Endothelial cell of umbilical vein (primary cell): ENCODE data around the gene HRH3. TPM values are rescaled to one million over a fixed set of nuclear protein-coding genes. Genes with fewer than 3 reads are reported as not detected.

Experiments used
- BruUV-seq: library from RNA; stranded (reverse); fragments of 400-500 nt; replicated peaks from 2 replicates; lab custom pipeline; 2021; lab: Mats Ljungman, UMichigan
- CTCF ChIA-PET: fragments of 300-600, 350-600 bp; sonication (Branson Sonifier 250); formaldehyde crosslinking; loops from one replicate; lab custom pipeline; 2021; ENCODE audit warnings: antibody characterized with exemption, inconsistent platforms; lab: Charles Lee
- POLR2A ChIA-PET: fragments of 300-600, 350-600 bp; sonication (Branson Sonifier 250); formaldehyde crosslinking; loops from one replicate; lab custom pipeline; 2021; ENCODE audit warnings: antibody characterized with exemption, inconsistent platforms; lab: Charles Lee
- DNase-seq: peaks from one replicate; pipeline ENCODE4 v3.0.0-alpha.2; 2011; ENCODE audit warnings: low read depth, low spot score
- FAIRE-seq: peaks from 2 replicates; lab custom pipeline; 2011; peaks lifted over from hg19 to GRCh38; lab: Jason Lieb, UNC
- H2AFZ ChIP-seq: 2 replicates; pipeline ENCODE4 v1.6.0; 2012; ENCODE audit warnings: low read depth, low read length, control low read depth, inconsistent platforms
- H3K27ac ChIP-seq: 2 replicates; pipeline ENCODE4 v1.5.1; 2011; ENCODE audit warnings: low read depth, mild to moderate bottlenecking, control low read depth, low read length, moderate library complexity; ENCODE audit not compliant: insufficient read depth
- H3K27me3 ChIP-seq, 2 experiments: 2 replicates each; pipeline versions ENCODE4 v1.6.0 to v1.6.1; 2011; ENCODE audit warnings: low read length in 2 of 2, mixed read lengths in 1 of 2; ENCODE audit not compliant: control insufficient read depth in 2 of 2, insufficient read depth in 2 of 2
- H3K36me3 ChIP-seq, 2 experiments: 2 replicates in 1 of 2; 3 replicates in 1 of 2; pipeline ENCODE4 v1.5.1; 2011; ENCODE audit warnings: low read length in 2 of 2, mild to moderate bottlenecking in 1 of 2, moderate library complexity in 1 of 2; ENCODE audit not compliant: control insufficient read depth in 2 of 2, insufficient read depth in 2 of 2; ENCODE audit errors: extremely low read depth in 1 of 2
- H3K4me1 ChIP-seq: 3 replicates; pipeline ENCODE4 v1.5.1; 2011; ENCODE audit warnings: mild to moderate bottlenecking, low read length; ENCODE audit not compliant: control insufficient read depth, insufficient read depth; ENCODE audit errors: extremely low read depth
- H3K4me2 ChIP-seq: 2 replicates; pipeline ENCODE4 v1.6.1; 2011; ENCODE audit warnings: low read length, control low read depth, mixed read lengths; ENCODE audit not compliant: insufficient read depth
- H3K4me3 ChIP-seq, 3 experiments: fragments of 200-600 bp in 1 of 3; sonication (generic), shearing (Covaris generic) in 1 of 3; replicated peaks in 1 of 3; 2 replicates each; pipeline ENCODE4 v1.5.1; 2011 to 2016; ENCODE audit warnings: control low read depth in 3 of 3, low read length in 3 of 3, mild to moderate bottlenecking in 2 of 3, inconsistent platforms in 1 of 3, low read depth in 1 of 3, moderate library complexity in 1 of 3; ENCODE audit not compliant: insufficient read depth in 1 of 3
- H3K79me2 ChIP-seq: 2 replicates; pipeline ENCODE4 v1.6.0; 2012; ENCODE audit warnings: low read length, inconsistent platforms; ENCODE audit not compliant: control insufficient read depth, insufficient read depth
- H3K9ac ChIP-seq: replicated peaks from 2 replicates; pipeline ENCODE3; 2011; ENCODE audit warnings: low read length, control low read depth; ENCODE audit not compliant: insufficient read depth; ENCODE audit errors: extremely low read depth
- H3K9me1 ChIP-seq: replicated peaks from 3 replicates; pipeline ENCODE4 v1.6.0; 2011; ENCODE audit warnings: mild to moderate bottlenecking, low read length; ENCODE audit not compliant: control insufficient read depth, insufficient read depth; ENCODE audit errors: extremely low read depth
- H3K9me3 ChIP-seq: replicated peaks from 2 replicates; pipeline ENCODE4 v1.5.1; 2012; ENCODE audit warnings: low read length, inconsistent platforms; ENCODE audit not compliant: control insufficient read depth, insufficient read depth
- H4K20me1 ChIP-seq: replicated peaks from 2 replicates; pipeline ENCODE3; 2011; ENCODE audit warnings: mild to moderate bottlenecking, low read length; ENCODE audit not compliant: control insufficient read depth, insufficient read depth; ENCODE audit errors: extremely low read depth
- EZH2 ChIP-seq: IDR thresholded peaks from 2 replicates; pipeline ENCODE4 v1.6.1; 2012; ENCODE audit warnings: borderline replicate concordance, low read depth, mild to moderate bottlenecking, moderate library complexity, low read length, inconsistent platforms; ENCODE audit not compliant: severe bottlenecking
- FOS ChIP-seq: IDR thresholded peaks from 2 replicates; pipeline ENCODE4 v1.6.1; 2011; ENCODE audit warnings: mild to moderate bottlenecking, low read length, moderate library complexity, borderline replicate concordance; ENCODE audit not compliant: insufficient read depth
- GATA2 ChIP-seq: IDR thresholded peaks from 2 replicates; pipeline ENCODE4 v1.7.0; 2011; ENCODE audit warnings: low read depth, mild to moderate bottlenecking, moderate library complexity, mixed read lengths, low read length; ENCODE audit not compliant: insufficient read length, insufficient read depth
- MYC ChIP-seq: IDR thresholded peaks from one replicate; pipeline ENCODE4 v1.6.1; 2011; ENCODE audit warnings: mild to moderate bottlenecking, low read depth, low read length
- POLR2A ChIP-seq: IDR thresholded peaks from 2 replicates; pipeline ENCODE4 v1.6.1; 2012; ENCODE audit warnings: low read depth, mild to moderate bottlenecking, control low read depth, low read length
- POLR2AphosphoS5 ChIP-seq: IDR thresholded peaks from 2 replicates; pipeline ENCODE4 v1.6.1; 2012; ENCODE audit warnings: low read depth, mild to moderate bottlenecking, control low read depth, low read length, moderate library complexity; ENCODE audit not compliant: insufficient read depth
- dilution Hi-C: fragments of 300-500 bp; cut with MboI; formaldehyde crosslinking; loops from one replicate; pipeline ENCODE4 v1.15.0; 2019; ENCODE audit warnings: low sequenced_read_pairs; ENCODE audit not compliant: extremely low pct_ligation_motif_present
- intact Hi-C: fragments of 100-400 bp; cut with micrococcal nuclease; formaldehyde crosslinking; loops from one replicate; pipeline ENCODE4 v1.10.0; 2022
- polyA plus RNA-seq, 4 experiments: library from polyadenylated mRNA; depleted of rRNA in 3 of 4; stranded (reverse) in 3 of 4; unstranded in 1 of 4; fragments of >200 nt; gene quantifications; 2 replicates each; pipeline versions ENCODE4 v1.2.1 to v1.2.3, GENCODE V29; 2011 to 2012; ENCODE audit warnings: missing spikeins in 1 of 4
- total RNA-seq: library from RNA; stranded (reverse); gene quantifications from 2 replicates; pipeline ENCODE4 v1.2.3, GENCODE V29; 2021

The HRH3 gene
- total and polyA plus RNA-seq, 2 donors (not counting 3 experiments of a cell fraction or from before 2014, with no cell fraction given), result not detected

DNA sequence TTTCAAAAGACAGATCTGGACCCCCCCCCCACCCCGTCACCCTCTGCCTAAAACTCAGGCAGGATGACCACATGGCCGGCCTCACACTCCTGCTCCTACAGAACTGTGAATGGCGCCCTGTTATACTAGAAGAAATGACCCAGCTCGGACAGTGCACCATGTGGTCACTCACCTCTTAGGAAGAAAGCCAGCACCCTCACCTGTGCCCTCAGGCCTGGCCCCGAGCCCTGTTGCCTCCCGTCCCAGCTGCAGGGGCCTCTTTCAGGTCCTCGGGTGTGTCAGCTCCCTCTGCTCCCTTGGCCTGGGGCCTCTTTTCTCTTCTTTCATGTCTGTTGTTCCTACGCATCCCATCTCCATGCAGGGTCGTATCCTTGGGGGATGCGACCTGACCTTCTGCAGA lies 42.0 kb upstream of the HRH3 start:
- CTCF ChIA-PET, result interaction anchor here (0.9 to 1.4 kb wide), 2 partner anchors 24 to 251 kb away, joined by 3 to 5 read pairs; no protein-coding TSS in a partner anchor
- dilution Hi-C loops, result no loop called here
- peaks cover 2 to 34% of the 10 kb centered on the region in 2 experiments for H3K36me3 ChIP-seq

DNA sequence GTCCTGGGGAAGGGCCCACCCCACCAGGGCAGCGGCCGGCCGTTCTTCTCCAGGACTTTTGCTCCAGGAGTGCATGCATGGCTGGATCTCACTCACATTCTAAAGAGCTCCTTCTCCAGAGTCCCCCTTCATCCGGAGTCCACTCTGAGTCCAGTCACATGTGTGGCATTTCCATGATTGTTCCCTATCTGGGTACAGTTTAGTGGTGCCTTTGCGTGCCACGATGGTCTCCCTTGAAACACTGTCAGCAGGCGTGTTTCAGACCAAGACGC lies 39.2 kb upstream of the HRH3 start:
- no peak for FAIRE-seq
- Histone ChIP-seq H3K36me3 (peaks cover 2 to 37% of the 10 kb centered on the region in 2 experiments), H3K27me3 (no peaks in the 10 kb centered on the region)

More for the DNA sequence above, 42.0 kb upstream of the HRH3 start:
- Histone ChIP-seq H3K79me2 (no peaks in the 10 kb centered on the region), H3K27ac (no peak overlapping the region), H3K4me3 (no peak overlapping the region), H2AFZ (no peak overlapping the region), H3K9me1 (no peaks in the 10 kb centered on the region), H3K27me3 (no peaks in the 10 kb centered on the region), H4K20me1 (no peaks in the 10 kb centered on the region), H3K4me1 (no peaks in the 10 kb centered on the region), H3K9ac (no peak overlapping the region), H3K9me3 (no peaks in the 10 kb centered on the region), H3K4me2 (no peak overlapping the region)
- TF ChIP-seq POLR2A (no peak), POLR2AphosphoS5 (no peak), FOS (no peak), EZH2 (no peak), MYC (no peak), GATA2 (no peak)
- DNase-seq, result no peak
- POLR2A ChIA-PET, result no interaction called here
- no TSS peak for BruUV-seq
- FAIRE-seq, result no peak
- intact Hi-C loops, result loop anchor here (10.0 kb wide), 1 partner anchor 247 kb away; no protein-coding TSS in a partner anchor

More for the DNA sequence above, 39.2 kb upstream of the HRH3 start:
- ChIA-PET CTCF (interaction anchor here (1.1 kb wide), 1 partner anchor 249 kb away, joined by 4 read pairs; no protein-coding TSS in a partner anchor), POLR2A (no interaction called here)
- Histone ChIP-seq H3K4me3 (no peak overlapping the region), H2AFZ (no peak overlapping the region), H3K4me2 (no peak overlapping the region), H3K79me2 (no peaks in the 10 kb centered on the region), H3K9ac (no peak overlapping the region), H3K9me3 (no peaks in the 10 kb centered on the region), H4K20me1 (no peaks in the 10 kb centered on the region), H3K4me1 (no peaks in the 10 kb centered on the region), H3K27ac (no peak overlapping the region), H3K9me1 (no peaks in the 10 kb centered on the region)
- TF ChIP-seq EZH2, result no peak
- no peak for TF ChIP-seq POLR2A
- DNase-seq, result no peak
- BruUV-seq, result no TSS peak
- dilution Hi-C loops, result no loop called here
- intact Hi-C loops, result no loop called here
